Osteocyte (in vitro differentiated cells): ENCODE results near the gene TSC22D1. TPM values are rescaled to one million over a fixed set of nuclear protein-coding genes. Genes with fewer than 3 reads are reported as not detected.

Experiments
- DNase-seq: peaks from one replicate; pipeline ENCODE4 v3.0.0; 2021; ENCODE audit warnings: mixed read lengths; ENCODE audit not compliant: unreplicated experiment; ENCODE audit errors: extremely low spot score
- H3K27ac Mint-ChIP-seq: one replicate; pipeline ENCODE4 v1.8.0; 2021; ENCODE audit warnings: mild to moderate bottlenecking, mixed read lengths; ENCODE audit not compliant: unreplicated experiment
- H3K27me3 Mint-ChIP-seq: one replicate; pipeline ENCODE4 v1.8.0; 2021; ENCODE audit warnings: mixed read lengths; ENCODE audit not compliant: unreplicated experiment
- H3K36me3 Mint-ChIP-seq: one replicate; pipeline ENCODE4 v1.8.0; 2021; ENCODE audit warnings: mixed read lengths; ENCODE audit not compliant: unreplicated experiment
- H3K4me1 Mint-ChIP-seq: one replicate; pipeline ENCODE4 v1.8.0; 2021; ENCODE audit warnings: mixed read lengths; ENCODE audit not compliant: unreplicated experiment
- H3K4me3 Mint-ChIP-seq: one replicate; pipeline ENCODE4 v1.8.0; 2021; ENCODE audit warnings: mild to moderate bottlenecking, moderate library complexity, mixed read lengths; ENCODE audit not compliant: unreplicated experiment
- H3K9me3 Mint-ChIP-seq: one replicate; pipeline ENCODE4 v1.8.0; 2021; ENCODE audit warnings: mixed read lengths; ENCODE audit not compliant: unreplicated experiment
- total RNA-seq: library from RNA; stranded (reverse); gene quantifications from 2 replicates; pipeline ENCODE4 v1.2.1, GENCODE V29; 2021
- TF ChIP-seq, protein P1 (sequence below): fragments of 200-600 bp; sonication (generic); IDR thresholded peaks from 2 replicates; pipeline ENCODE4 v1.5.0; 2021; ENCODE audit warnings: antibody characterized with exemption, mild to moderate bottlenecking, moderate library complexity

TSC22D1 gene
- total RNA-seq, 1 donor from 2014 or later = 118 TPM

DNA sequence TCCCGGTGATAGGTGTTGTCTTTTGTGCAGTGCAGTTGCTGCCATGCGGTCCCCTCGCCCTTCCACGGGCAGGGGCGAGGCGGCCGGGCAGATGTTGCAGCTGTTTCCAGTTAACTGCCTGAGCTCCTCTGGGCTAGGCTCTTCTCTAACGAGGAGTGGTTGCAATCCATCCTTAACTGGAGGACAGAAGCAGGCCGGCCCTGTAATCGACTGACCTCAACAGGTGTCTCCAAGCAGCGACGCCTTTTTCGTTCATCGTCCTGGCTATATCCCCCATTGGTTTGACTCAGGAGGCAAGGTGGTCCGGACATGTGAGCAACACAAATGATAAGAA is 1.9 kb upstream of the TSC22D1 start:
- no peak for DNase-seq
- peak overlapping the region; percentile 86 for H3K4me3 Mint-ChIP-seq
- H3K36me3 Mint-ChIP-seq = peaks cover 16% of the 10 kb centered on the region
- H3K4me1 Mint-ChIP-seq = peaks cover 40% of the 10 kb centered on the region
- H3K9me3 Mint-ChIP-seq = no peaks in the 10 kb centered on the region
- no peaks in the 10 kb centered on the region for H3K27me3 Mint-ChIP-seq
- H3K27ac Mint-ChIP-seq = peak overlapping the region; percentile 85
- TF ChIP-seq, protein P1, sequence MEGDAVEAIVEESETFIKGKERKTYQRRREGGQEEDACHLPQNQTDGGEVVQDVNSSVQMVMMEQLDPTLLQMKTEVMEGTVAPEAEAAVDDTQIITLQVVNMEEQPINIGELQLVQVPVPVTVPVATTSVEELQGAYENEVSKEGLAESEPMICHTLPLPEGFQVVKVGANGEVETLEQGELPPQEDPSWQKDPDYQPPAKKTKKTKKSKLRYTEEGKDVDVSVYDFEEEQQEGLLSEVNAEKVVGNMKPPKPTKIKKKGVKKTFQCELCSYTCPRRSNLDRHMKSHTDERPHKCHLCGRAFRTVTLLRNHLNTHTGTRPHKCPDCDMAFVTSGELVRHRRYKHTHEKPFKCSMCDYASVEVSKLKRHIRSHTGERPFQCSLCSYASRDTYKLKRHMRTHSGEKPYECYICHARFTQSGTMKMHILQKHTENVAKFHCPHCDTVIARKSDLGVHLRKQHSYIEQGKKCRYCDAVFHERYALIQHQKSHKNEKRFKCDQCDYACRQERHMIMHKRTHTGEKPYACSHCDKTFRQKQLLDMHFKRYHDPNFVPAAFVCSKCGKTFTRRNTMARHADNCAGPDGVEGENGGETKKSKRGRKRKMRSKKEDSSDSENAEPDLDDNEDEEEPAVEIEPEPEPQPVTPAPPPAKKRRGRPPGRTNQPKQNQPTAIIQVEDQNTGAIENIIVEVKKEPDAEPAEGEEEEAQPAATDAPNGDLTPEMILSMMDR = no peak

GRCh38 chr13:44577236-44578066 is 1.3 kb upstream of the TSC22D1 start:
- peaks cover 16% of the 10 kb centered on the region for H3K36me3 Mint-ChIP-seq
- H3K27ac Mint-ChIP-seq = peak overlapping the region; percentile 85
- peaks cover 46% of the 10 kb centered on the region for H3K4me1 Mint-ChIP-seq
- no peaks in the 10 kb centered on the region for H3K27me3 Mint-ChIP-seq
- peak; percentile 100 for DNase-seq
- TF ChIP-seq, protein P1 = no peak
- H3K9me3 Mint-ChIP-seq = no peaks in the 10 kb centered on the region
- peak overlapping the region; percentile 86 for H3K4me3 Mint-ChIP-seq

- H3K27me3 Mint-ChIP-seq = no peaks in the 10 kb centered on the region
- peaks cover 18% of the 10 kb centered on the region for H3K36me3 Mint-ChIP-seq
- H3K4me3 Mint-ChIP-seq = peak overlapping the region; percentile 94
- DNase-seq = peak; percentile 83
- H3K9me3 Mint-ChIP-seq = no peaks in the 10 kb centered on the region
- peaks cover 54% of the 10 kb centered on the region for H3K4me1 Mint-ChIP-seq
- TF ChIP-seq, protein P1 = no peak
- peak overlapping the region; percentile 92 for H3K27ac Mint-ChIP-seq
Observed at GRCh38 chr13:44576351-44577235, 463 bp upstream of the TSC22D1 start.

- no peaks in the 10 kb centered on the region for H3K9me3 Mint-ChIP-seq
- peaks cover 64% of the 10 kb centered on the region for H3K4me1 Mint-ChIP-seq
- peak overlapping the region; percentile 94 for H3K4me3 Mint-ChIP-seq
Observed at GRCh38 chr13:44575035-44575434, 1.1 kb downstream of the TSC22D1 start.

More at GRCh38 chr13:44575035-44575434, 1.1 kb downstream of the TSC22D1 start:
- Mint-ChIP-seq H3K27me3 (no peaks in the 10 kb centered on the region), H3K27ac (peak overlapping the region; percentile 92), H3K36me3 (peaks cover 18% of the 10 kb centered on the region)
- no peak for DNase-seq
- TF ChIP-seq, protein P1 = no peak
